OCI-LY1 (cell line): ENCODE results near the gene BABAM2.

ENCODE experiments used
- CTCF ChIP-seq: fragments of 200-600 bp; sonication (generic), shearing (Covaris generic); IDR thresholded peaks from 2 replicates; pipeline ENCODE4 v1.5.1; 2017; ENCODE audit warnings: mild to moderate bottlenecking, antibody characterized with exemption, low read length, moderate library complexity, mixed read lengths
- EZH2 ChIP-seq: fragments of 200-600 bp; sonication (generic), shearing (Covaris generic); IDR thresholded peaks from 2 replicates; pipeline ENCODE4 v1.8.0; 2017; ENCODE audit warnings: borderline replicate concordance, mixed run types, mild to moderate bottlenecking, antibody characterized with exemption, low read length, moderate library complexity, mixed read lengths

DNA sequence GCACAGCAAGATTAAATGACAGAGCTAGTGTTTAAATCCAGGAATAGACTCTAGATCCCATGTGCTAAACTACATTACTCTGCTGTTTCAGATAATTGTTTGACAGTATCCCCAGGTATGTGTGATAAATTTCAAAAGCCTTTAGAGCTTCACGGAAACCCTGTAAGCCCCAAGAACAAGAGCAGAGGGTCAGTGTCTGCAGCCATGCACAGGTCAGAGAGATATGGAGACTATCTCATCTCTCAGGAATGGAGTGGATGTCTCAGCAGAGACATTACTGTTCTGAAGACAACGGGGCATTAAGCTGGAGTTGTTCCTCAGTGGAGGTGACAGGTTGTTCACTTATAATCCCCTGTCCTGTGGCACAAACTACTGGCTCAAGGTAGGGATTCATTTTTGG lies 363.0 kb downstream of the BABAM2 start:
- TF ChIP-seq CTCF: no peak
- no peak for TF ChIP-seq EZH2
